HEK293 (cell line): ENCODE data around the gene ARFGEF2.

Experiments
- CTCF ChIA-PET: fragments of 350-600 bp; formaldehyde crosslinking; extraction: SDS; loops from one replicate; lab custom pipeline; 2021; ENCODE audit warnings: antibody characterized with exemption; lab: Yijun Ruan, JAX
- POLR2A ChIA-PET: fragments of 300-600 bp; formaldehyde crosslinking; extraction: SDS; loops from one replicate; lab custom pipeline; 2020; ENCODE audit warnings: antibody characterized with exemption, inconsistent platforms; lab: Yijun Ruan, JAX
- H3K27ac ChIP-seq: fragments of 200-500 bp; sonication (Bioruptor generic); 2 replicates; pipeline ENCODE4 v1.5.1; 2014; ENCODE audit warnings: low read depth, low read length, control low read depth, inconsistent platforms; ENCODE audit errors: extremely low read depth
- H3K36me3 ChIP-seq, 2 experiments: fragments of 200-500 bp in 1 of 2; sonication (Bioruptor generic) in 1 of 2; 1 replicate in 1 of 2; 2 replicates in 1 of 2; pipeline ENCODE4 v1.5.1; 2014 to 2017; ENCODE audit warnings: inconsistent platforms in 2 of 2, low read length in 2 of 2; ENCODE audit not compliant: control insufficient read depth in 2 of 2, insufficient read depth in 1 of 2
- H3K4me1 ChIP-seq: fragments of 200-500 bp; sonication (Bioruptor generic); 2 replicates; pipeline ENCODE4 v1.5.1; 2014; ENCODE audit warnings: mild to moderate bottlenecking, low read length, inconsistent platforms; ENCODE audit not compliant: control insufficient read depth, insufficient read depth
- H3K4me3 ChIP-seq: 2 replicates; pipeline ENCODE4 v1.5.1; 2011; ENCODE audit warnings: low read depth, mild to moderate bottlenecking, control low read depth, low read length, moderate library complexity
- H3K9me3 ChIP-seq: fragments of 200-500 bp; sonication (Bioruptor generic); 2 replicates; pipeline ENCODE4 v1.5.1; 2014; ENCODE audit warnings: low read depth, low read length, inconsistent platforms; ENCODE audit not compliant: control insufficient read depth, insufficient read depth
- FEZF1 ChIP-seq: fragments of 450-650 bp; formaldehyde crosslinking; IDR thresholded peaks from 2 replicates; pipeline ENCODE4 v1.5.1; 2016; ENCODE audit warnings: missing biosample characterization, missing genetic modification characterization
- PRDM1 ChIP-seq: fragments of 450-650 bp; formaldehyde crosslinking; IDR thresholded peaks from 2 replicates; pipeline ENCODE4; 2016; ENCODE audit warnings: missing biosample characterization, missing genetic modification characterization
- SP3 ChIP-seq: fragments of 450-650 bp; formaldehyde crosslinking; IDR thresholded peaks from 2 replicates; pipeline ENCODE4 v1.5.1; 2016; ENCODE audit warnings: missing biosample characterization, missing genetic modification characterization
- YY1 ChIP-seq: fragments of 450-650 bp; formaldehyde crosslinking; IDR thresholded peaks from 2 replicates; pipeline ENCODE4 v1.5.1; 2018; ENCODE audit warnings: missing biosample characterization, missing genetic modification characterization
- ZBTB44 ChIP-seq: fragments of 450-650 bp; IDR thresholded peaks from 2 replicates; pipeline ENCODE4 v1.5.1; 2018; ENCODE audit warnings: missing biosample characterization, mild to moderate bottlenecking, missing genetic modification characterization
- ZBTB6 ChIP-seq: fragments of 450-650 bp; formaldehyde crosslinking; IDR thresholded peaks from 2 replicates; pipeline ENCODE4 v1.5.1; 2017; ENCODE audit warnings: missing biosample characterization, missing genetic modification characterization
- ZNF155 ChIP-seq: fragments of 450-650 bp; formaldehyde crosslinking; IDR thresholded peaks from 2 replicates; pipeline ENCODE4 v1.5.1; 2016; ENCODE audit warnings: missing biosample characterization, missing genetic modification characterization
- ZNF16 ChIP-seq: fragments of 450-650 bp; formaldehyde crosslinking; IDR thresholded peaks from 2 replicates; pipeline ENCODE4 v1.5.1; 2016; ENCODE audit warnings: low read depth, missing biosample characterization, missing genetic modification characterization
- ZNF223 ChIP-seq: fragments of 450-650 bp; formaldehyde crosslinking; IDR thresholded peaks from 2 replicates; pipeline ENCODE4 v1.5.1; 2016; ENCODE audit warnings: missing biosample characterization, missing genetic modification characterization
- ZNF26 ChIP-seq: fragments of 450-650 bp; formaldehyde crosslinking; IDR thresholded peaks from 2 replicates; pipeline ENCODE4 v1.5.1; 2016; ENCODE audit warnings: missing biosample characterization, missing genetic modification characterization
- ZNF350 ChIP-seq: fragments of 450-650 bp; formaldehyde crosslinking; IDR thresholded peaks from 2 replicates; pipeline ENCODE4 v1.5.0; 2017; ENCODE audit warnings: missing biosample characterization, mild to moderate bottlenecking, missing genetic modification characterization
- ZNF416 ChIP-seq: fragments of 450-650 bp; formaldehyde crosslinking; IDR thresholded peaks from 2 replicates; pipeline ENCODE4 v1.5.1; 2016; ENCODE audit warnings: missing biosample characterization, missing genetic modification characterization
- ZNF560 ChIP-seq: fragments of 450-650 bp; formaldehyde crosslinking; IDR thresholded peaks from 2 replicates; pipeline ENCODE4 v1.5.1; 2017; ENCODE audit warnings: missing biosample characterization, missing genetic modification characterization, borderline replicate concordance
- ZNF585B ChIP-seq: fragments of 450-650 bp; formaldehyde crosslinking; IDR thresholded peaks from 2 replicates; pipeline ENCODE4 v1.5.1; 2016; ENCODE audit warnings: missing biosample characterization, missing genetic modification characterization
- ZNF596 ChIP-seq: fragments of 450-650 bp; IDR thresholded peaks from 2 replicates; pipeline ENCODE4 v1.5.0; 2018; ENCODE audit warnings: missing biosample characterization, mild to moderate bottlenecking, missing genetic modification characterization, moderate library complexity
- ZNF654 ChIP-seq: fragments of 450-650 bp; formaldehyde crosslinking; IDR thresholded peaks from 2 replicates; pipeline ENCODE4 v1.5.1; 2016; ENCODE audit warnings: low read depth, missing biosample characterization, missing genetic modification characterization
- ZNF664 ChIP-seq: fragments of 450-650 bp; formaldehyde crosslinking; IDR thresholded peaks from 2 replicates; pipeline ENCODE4 v1.5.1; 2016; ENCODE audit warnings: missing biosample characterization, missing genetic modification characterization
- ZNF707 ChIP-seq: fragments of 450-650 bp; formaldehyde crosslinking; IDR thresholded peaks from 2 replicates; pipeline ENCODE4 v1.5.1; 2016; ENCODE audit warnings: missing biosample characterization, missing genetic modification characterization
- ZNF747 ChIP-seq: fragments of 450-650 bp; formaldehyde crosslinking; IDR thresholded peaks from 2 replicates; pipeline ENCODE4 v1.5.1; 2016; ENCODE audit warnings: missing biosample characterization, missing genetic modification characterization
- ZNF837 ChIP-seq: fragments of 450-650 bp; formaldehyde crosslinking; IDR thresholded peaks from 2 replicates; pipeline ENCODE4 v1.5.1; 2016; ENCODE audit warnings: missing biosample characterization, missing genetic modification characterization
- TF ChIP-seq, protein P1 (sequence below): fragments of 450-650 bp; formaldehyde crosslinking; IDR thresholded peaks from 2 replicates; pipeline ENCODE4 v1.5.1; 2016; ENCODE audit warnings: missing biosample characterization, missing genetic modification characterization
- TF ChIP-seq, protein P2 (sequence below): fragments of 450-650 bp; formaldehyde crosslinking; IDR thresholded peaks from 2 replicates; pipeline ENCODE4 v1.5.1; 2016; ENCODE audit warnings: missing biosample characterization, missing genetic modification characterization

ARFGEF2 gene

GRCh38 chr20:49039854-49040253 is 118.3 kb downstream of the ARFGEF2 start:
- no peaks in the 10 kb centered on the region for H3K4me1 ChIP-seq
- ChIA-PET POLR2A (no interaction called here), CTCF (no interaction called here)
- no peaks in the 10 kb centered on the region for H3K9me3 ChIP-seq
- TF ChIP-seq ZNF350 (tag by site-specific recombination), result no peak
- TF ChIP-seq, protein P1, sequence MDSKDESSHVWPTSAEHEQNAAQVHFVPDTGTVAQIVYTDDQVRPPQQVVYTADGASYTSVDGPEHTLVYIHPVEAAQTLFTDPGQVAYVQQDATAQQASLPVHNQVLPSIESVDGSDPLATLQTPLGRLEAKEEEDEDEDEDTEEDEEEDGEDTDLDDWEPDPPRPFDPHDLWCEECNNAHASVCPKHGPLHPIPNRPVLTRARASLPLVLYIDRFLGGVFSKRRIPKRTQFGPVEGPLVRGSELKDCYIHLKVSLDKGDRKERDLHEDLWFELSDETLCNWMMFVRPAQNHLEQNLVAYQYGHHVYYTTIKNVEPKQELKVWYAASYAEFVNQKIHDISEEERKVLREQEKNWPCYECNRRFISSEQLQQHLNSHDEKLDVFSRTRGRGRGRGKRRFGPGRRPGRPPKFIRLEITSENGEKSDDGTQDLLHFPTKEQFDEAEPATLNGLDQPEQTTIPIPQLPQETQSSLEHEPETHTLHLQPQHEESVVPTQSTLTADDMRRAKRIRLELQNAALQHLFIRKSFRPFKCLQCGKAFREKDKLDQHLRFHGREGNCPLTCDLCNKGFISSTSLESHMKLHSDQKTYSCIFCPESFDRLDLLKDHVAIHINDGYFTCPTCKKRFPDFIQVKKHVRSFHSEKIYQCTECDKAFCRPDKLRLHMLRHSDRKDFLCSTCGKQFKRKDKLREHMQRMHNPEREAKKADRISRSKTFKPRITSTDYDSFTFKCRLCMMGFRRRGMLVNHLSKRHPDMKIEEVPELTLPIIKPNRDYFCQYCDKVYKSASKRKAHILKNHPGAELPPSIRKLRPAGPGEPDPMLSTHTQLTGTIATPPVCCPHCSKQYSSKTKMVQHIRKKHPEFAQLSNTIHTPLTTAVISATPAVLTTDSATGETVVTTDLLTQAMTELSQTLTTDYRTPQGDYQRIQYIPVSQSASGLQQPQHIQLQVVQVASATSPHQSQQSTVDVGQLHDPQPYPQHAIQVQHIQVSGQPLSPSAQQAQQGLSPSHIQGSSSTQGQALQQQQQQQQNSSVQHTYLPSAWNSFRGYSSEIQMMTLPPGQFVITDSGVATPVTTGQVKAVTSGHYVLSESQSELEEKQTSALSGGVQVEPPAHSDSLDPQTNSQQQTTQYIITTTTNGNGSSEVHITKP (tag by site-specific recombination), result no peak
- no peak for TF ChIP-seq ZBTB44
- no peak for TF ChIP-seq ZNF585B
- TF ChIP-seq SP3 (tag by site-specific recombination), result no peak
- TF ChIP-seq PRDM1 (tag by site-specific recombination), result no peak
- peaks cover 0 to 6% of the 10 kb centered on the region in 2 experiments; a peak in 2 of 3 replicates for H3K36me3 ChIP-seq
- no peak overlapping the region for H3K27ac ChIP-seq
- H3K4me3 ChIP-seq, result no peak overlapping the region

- TF ChIP-seq ZBTB6 (tag by site-specific recombination), result no peak
- TF ChIP-seq, protein P2, sequence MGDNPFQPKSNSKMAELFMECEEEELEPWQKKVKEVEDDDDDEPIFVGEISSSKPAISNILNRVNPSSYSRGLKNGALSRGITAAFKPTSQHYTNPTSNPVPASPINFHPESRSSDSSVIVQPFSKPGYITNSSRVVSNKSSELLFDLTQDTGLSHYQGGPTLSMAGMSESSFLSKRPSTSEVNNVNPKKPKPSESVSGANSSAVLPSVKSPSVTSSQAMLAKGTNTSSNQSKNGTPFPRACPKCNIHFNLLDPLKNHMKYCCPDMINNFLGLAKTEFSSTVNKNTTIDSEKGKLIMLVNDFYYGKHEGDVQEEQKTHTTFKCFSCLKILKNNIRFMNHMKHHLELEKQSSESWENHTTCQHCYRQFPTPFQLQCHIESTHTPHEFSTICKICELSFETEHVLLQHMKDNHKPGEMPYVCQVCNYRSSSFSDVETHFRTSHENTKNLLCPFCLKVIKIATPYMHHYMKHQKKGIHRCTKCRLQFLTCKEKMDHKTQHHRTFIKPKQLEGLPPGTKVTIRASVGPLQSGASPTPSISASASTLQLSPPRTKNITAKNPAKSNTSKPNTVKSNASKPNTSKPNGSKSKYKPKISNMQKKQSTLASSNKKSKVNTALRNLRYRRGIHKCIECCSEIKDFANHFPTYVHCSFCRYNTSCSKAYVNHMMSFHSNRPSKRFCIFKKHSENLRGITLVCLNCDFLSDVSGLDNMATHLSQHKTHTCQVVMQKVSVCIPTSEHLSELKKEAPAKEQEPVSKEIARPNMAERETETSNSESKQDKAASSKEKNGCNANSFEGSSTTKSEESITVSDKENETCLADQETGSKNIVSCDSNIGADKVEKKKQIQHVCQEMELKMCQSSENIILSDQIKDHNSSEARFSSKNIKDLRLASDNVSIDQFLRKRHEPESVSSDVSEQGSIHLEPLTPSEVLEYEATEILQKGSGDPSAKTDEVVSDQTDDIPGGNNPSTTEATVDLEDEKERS (tag by site-specific recombination), result no peak
- TF ChIP-seq ZNF560, result no peak
- no peak for TF ChIP-seq ZNF16 (tag by site-specific recombination)
- TF ChIP-seq YY1 (tag by site-specific recombination), result no peak
- no peak for TF ChIP-seq FEZF1
- no peak for TF ChIP-seq ZNF707 (tag by site-specific recombination)
- TF ChIP-seq ZNF223 (tag by site-specific recombination), result no peak
- TF ChIP-seq ZNF416 (tag by site-specific recombination), result no peak
- TF ChIP-seq ZNF747, result no peak
- TF ChIP-seq ZNF26 (tag by site-specific recombination), result no peak
- no peak for TF ChIP-seq ZNF155 (tag by site-specific recombination)
- TF ChIP-seq ZBTB44, result no peak
- TF ChIP-seq ZNF596 (tag by site-specific recombination), result no peak
- no peak for TF ChIP-seq ZNF837
- TF ChIP-seq ZNF664, result no peak
- TF ChIP-seq ZNF654, result no peak
- no peak overlapping the region for H3K4me3 ChIP-seq
- ChIA-PET POLR2A (no interaction called here), CTCF (no interaction called here)
- no peak overlapping the region for H3K27ac ChIP-seq
- no peaks in the 10 kb centered on the region for H3K4me1 ChIP-seq
- peaks cover 0 to 9% of the 10 kb centered on the region in 2 experiments; a peak in 2 of 3 replicates for H3K36me3 ChIP-seq
- no peaks in the 10 kb centered on the region for H3K9me3 ChIP-seq
These were observed 121.5 kb downstream of the ARFGEF2 start for GRCh38 chr20:49043000-49043399.
